ENCODE results near the gene CAP2. TPM values are rescaled to one million over a fixed set of nuclear protein-coding genes. Genes with fewer than 3 reads are reported as not detected.

The CAP2 gene
- total and polyA plus RNA-seq, 2 experiments from 2014 or later: 6.7 to 9.1 TPM

DNA sequence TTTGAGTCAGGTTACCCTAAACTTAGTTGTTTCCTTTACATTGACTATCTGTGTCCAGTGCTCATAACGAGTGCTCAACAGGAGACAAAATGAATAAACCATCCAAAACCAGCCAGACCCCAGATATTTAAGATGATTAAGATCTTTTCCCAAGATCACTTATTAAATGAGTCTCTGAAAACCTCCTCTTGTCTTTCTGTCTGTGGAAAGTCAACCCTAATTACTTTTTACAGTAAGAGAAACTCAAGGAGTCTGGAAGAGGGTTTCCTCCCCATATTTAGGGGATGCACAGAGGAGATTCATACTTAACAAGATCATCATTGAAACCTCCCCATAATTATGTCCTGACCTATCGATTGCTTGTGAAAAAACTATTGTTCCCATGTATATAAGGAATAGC lies 84.0 kb downstream of the CAP2 start (continued):
- TF ChIP-seq, protein P1, sequence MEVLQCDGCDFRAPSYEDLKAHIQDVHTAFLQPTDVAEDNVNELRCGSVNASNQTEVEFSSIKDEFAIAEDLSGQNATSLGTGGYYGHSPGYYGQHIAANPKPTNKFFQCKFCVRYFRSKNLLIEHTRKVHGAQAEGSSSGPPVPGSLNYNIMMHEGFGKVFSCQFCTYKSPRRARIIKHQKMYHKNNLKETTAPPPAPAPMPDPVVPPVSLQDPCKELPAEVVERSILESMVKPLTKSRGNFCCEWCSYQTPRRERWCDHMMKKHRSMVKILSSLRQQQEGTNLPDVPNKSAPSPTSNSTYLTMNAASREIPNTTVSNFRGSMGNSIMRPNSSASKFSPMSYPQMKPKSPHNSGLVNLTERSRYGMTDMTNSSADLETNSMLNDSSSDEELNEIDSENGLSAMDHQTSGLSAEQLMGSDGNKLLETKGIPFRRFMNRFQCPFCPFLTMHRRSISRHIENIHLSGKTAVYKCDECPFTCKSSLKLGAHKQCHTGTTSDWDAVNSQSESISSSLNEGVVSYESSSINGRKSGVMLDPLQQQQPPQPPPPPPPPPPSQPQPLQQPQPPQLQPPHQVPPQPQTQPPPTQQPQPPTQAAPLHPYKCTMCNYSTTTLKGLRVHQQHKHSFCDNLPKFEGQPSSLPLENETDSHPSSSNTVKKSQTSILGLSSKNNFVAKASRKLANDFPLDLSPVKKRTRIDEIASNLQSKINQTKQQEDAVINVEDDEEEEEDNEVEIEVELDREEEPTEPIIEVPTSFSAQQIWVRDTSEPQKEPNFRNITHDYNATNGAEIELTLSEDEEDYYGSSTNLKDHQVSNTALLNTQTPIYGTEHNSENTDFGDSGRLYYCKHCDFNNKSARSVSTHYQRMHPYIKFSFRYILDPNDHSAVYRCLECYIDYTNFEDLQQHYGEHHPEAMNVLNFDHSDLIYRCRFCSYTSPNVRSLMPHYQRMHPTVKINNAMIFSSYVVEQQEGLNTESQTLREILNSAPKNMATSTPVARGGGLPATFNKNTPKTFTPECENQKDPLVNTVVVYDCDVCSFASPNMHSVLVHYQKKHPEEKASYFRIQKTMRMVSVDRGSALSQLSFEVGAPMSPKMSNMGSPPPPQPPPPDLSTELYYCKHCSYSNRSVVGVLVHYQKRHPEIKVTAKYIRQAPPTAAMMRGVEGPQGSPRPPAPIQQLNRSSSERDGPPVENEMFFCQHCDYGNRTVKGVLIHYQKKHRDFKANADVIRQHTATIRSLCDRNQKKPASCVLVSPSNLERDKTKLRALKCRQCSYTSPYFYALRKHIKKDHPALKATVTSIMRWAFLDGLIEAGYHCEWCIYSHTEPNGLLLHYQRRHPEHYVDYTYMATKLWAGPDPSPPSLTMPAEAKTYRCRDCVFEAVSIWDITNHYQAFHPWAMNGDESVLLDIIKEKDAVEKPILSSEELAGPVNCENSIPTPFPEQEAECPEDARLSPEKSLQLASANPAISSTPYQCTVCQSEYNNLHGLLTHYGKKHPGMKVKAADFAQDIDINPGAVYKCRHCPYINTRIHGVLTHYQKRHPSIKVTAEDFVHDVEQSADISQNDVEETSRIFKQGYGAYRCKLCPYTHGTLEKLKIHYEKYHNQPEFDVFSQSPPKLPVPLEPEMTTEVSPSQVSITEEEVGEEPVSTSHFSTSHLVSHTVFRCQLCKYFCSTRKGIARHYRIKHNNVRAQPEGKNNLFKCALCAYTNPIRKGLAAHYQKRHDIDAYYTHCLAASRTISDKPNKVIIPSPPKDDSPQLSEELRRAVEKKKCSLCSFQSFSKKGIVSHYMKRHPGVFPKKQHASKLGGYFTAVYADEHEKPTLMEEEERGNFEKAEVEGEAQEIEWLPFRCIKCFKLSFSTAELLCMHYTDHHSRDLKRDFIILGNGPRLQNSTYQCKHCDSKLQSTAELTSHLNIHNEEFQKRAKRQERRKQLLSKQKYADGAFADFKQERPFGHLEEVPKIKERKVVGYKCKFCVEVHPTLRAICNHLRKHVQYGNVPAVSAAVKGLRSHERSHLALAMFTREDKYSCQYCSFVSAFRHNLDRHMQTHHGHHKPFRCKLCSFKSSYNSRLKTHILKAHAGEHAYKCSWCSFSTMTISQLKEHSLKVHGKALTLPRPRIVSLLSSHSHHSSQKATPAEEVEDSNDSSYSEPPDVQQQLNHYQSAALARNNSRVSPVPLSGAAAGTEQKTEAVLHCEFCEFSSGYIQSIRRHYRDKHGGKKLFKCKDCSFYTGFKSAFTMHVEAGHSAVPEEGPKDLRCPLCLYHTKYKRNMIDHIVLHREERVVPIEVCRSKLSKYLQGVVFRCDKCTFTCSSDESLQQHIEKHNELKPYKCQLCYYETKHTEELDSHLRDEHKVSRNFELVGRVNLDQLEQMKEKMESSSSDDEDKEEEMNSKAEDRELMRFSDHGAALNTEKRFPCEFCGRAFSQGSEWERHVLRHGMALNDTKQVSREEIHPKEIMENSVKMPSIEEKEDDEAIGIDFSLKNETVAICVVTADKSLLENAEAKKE (CRISPR knock-in tag; IDR thresholded peaks at IDR 0.05): no peak
- TF ChIP-seq CREB1 (CRISPR knock-in tag; IDR thresholded peaks at IDR 0.05; ENCODE audit: low read depth) (no peak), EZH2phosphoT487 (IDR thresholded peaks at IDR 0.05; ENCODE audit: unreplicated experiment) (no peak)

DNA sequence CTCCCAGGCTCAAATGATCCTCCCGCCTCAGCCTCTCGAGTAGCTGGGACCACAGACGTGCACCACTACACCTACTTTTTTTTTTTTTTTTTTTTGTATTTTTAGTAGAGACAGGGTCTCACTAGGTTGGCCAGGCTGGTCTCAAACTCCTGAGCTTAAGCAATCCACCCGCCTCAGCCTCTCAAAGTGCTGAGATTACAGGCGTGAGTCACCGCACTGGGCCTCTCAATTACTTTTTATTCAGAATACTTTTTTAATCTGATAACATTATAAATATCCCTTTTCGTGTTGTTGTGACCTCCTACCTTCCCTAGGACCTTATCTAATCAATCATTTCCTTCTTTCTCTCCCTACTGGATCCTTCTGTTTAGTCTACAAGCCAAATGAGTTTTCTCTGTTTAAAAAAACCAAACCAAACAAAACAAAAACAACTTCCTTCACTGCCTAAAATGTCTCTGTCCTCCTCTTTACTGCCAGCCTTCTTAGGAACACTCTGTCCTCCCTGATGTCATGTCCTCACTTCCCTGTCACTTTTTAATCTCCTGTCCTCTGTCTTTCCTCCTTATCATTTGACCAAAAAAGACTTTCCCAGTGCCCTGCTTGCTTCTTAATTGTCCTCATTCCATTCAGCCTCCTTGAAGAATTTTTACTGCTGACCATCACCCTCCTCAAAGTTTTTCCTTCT lies 85.0 kb downstream of the CAP2 start:
- Mint-ChIP-seq H3K9me3 (no peaks in the 10 kb centered on the region; the same call in 2 of the 3 replicates), H3K27me3 (ENCODE audit: insufficient read depth, low read depth, poor library complexity) (no peaks in the 10 kb centered on the region), H3K4me3 (no peak overlapping the region), H3K36me3 (ENCODE audit: low read depth) (no peaks in the 10 kb centered on the region; the same call in 2 of the 3 replicates), H3K4me1 (peaks cover 6% of the 10 kb centered on the region), H3K27ac (no peak overlapping the region)
- Histone ChIP-seq H4K20me1 (replicated peaks; ENCODE audit: insufficient read depth) (no peaks in the 10 kb centered on the region), H3K27me3 (ENCODE audit: insufficient read depth) (no peaks in the 10 kb centered on the region), H3F3A (replicated peaks; ENCODE audit: low read depth) (no peaks in the 10 kb centered on the region), H3K36me3 (ENCODE audit: insufficient read depth) (no peaks in the 10 kb centered on the region; the same call in 1 of the 2 replicates), H2AFZ (no peak overlapping the region), H3K27ac (ENCODE audit: low read depth) (no peak overlapping the region), H3K4me2 (no peak overlapping the region), H3K9me2 (ENCODE audit: insufficient read depth) (no peaks in the 10 kb centered on the region), H3K79me2 (replicated peaks; ENCODE audit: insufficient read depth) (no peaks in the 10 kb centered on the region), H3K4me3 (no peak overlapping the region), H3K4me1 (ENCODE audit: insufficient read depth) (peaks cover 6% of the 10 kb centered on the region)
- ATAC-seq (no peak), DNase-seq (ENCODE audit: low spot score) (no peak)
- no peak for TF ChIP-seq ZNF114 (CRISPR knock-in tag; IDR thresholded peaks at IDR 0.05)
- no peak for TF ChIP-seq CREB1 (CRISPR knock-in tag; IDR thresholded peaks at IDR 0.05; ENCODE audit: low read depth)
- TF ChIP-seq JUNB (IDR thresholded peaks at IDR 0.05; ENCODE audit: unreplicated experiment): no peak
- TF ChIP-seq, protein P2, sequence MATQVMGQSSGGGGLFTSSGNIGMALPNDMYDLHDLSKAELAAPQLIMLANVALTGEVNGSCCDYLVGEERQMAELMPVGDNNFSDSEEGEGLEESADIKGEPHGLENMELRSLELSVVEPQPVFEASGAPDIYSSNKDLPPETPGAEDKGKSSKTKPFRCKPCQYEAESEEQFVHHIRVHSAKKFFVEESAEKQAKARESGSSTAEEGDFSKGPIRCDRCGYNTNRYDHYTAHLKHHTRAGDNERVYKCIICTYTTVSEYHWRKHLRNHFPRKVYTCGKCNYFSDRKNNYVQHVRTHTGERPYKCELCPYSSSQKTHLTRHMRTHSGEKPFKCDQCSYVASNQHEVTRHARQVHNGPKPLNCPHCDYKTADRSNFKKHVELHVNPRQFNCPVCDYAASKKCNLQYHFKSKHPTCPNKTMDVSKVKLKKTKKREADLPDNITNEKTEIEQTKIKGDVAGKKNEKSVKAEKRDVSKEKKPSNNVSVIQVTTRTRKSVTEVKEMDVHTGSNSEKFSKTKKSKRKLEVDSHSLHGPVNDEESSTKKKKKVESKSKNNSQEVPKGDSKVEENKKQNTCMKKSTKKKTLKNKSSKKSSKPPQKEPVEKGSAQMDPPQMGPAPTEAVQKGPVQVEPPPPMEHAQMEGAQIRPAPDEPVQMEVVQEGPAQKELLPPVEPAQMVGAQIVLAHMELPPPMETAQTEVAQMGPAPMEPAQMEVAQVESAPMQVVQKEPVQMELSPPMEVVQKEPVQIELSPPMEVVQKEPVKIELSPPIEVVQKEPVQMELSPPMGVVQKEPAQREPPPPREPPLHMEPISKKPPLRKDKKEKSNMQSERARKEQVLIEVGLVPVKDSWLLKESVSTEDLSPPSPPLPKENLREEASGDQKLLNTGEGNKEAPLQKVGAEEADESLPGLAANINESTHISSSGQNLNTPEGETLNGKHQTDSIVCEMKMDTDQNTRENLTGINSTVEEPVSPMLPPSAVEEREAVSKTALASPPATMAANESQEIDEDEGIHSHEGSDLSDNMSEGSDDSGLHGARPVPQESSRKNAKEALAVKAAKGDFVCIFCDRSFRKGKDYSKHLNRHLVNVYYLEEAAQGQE (IDR thresholded peaks at IDR 0.05; ENCODE audit: unreplicated experiment): no peak
- no peak for TF ChIP-seq STAT1 (IDR thresholded peaks at IDR 0.05; ENCODE audit: unreplicated experiment)
- no peak for TF ChIP-seq EZH2 (IDR thresholded peaks at IDR 0.05; ENCODE audit: low read depth, unreplicated experiment)
- no peak for TF ChIP-seq EZH2phosphoT487 (IDR thresholded peaks at IDR 0.05; ENCODE audit: unreplicated experiment)
- TF ChIP-seq, protein P3, sequence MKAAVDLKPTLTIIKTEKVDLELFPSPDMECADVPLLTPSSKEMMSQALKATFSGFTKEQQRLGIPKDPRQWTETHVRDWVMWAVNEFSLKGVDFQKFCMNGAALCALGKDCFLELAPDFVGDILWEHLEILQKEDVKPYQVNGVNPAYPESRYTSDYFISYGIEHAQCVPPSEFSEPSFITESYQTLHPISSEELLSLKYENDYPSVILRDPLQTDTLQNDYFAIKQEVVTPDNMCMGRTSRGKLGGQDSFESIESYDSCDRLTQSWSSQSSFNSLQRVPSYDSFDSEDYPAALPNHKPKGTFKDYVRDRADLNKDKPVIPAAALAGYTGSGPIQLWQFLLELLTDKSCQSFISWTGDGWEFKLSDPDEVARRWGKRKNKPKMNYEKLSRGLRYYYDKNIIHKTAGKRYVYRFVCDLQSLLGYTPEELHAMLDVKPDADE (IDR thresholded peaks at IDR 0.05): no peak

Measured in GM23338 (cell line).